ENCODE results near the gene GRM4.
"Not testable (repeated sequence)": the region's sequence is repeated elsewhere in the genome, so short reads cannot be mapped to it uniquely, and the experiment has no call there.

GRM4 gene

DNA sequence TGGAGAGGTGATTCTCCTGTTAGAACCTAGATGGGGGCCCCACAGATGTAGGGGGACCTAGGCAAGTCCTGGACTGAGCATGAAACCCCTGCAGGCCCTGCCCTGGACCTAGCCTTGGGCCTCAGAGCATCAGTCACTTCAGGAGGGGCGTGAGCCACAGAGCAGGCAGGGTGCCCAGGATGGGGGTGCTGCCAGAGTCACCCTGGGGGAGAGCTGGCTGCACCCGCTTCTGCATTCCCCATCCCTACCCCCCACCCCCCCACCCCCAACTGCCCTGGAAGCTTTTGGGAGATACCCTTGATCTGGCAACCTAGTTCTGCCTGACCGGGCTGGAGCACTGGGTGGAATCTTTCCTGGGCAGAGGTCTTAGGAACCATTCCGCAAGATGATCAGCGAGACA is 125.6 kb downstream of the GRM4 start:
- peaks cover 48% of the 10 kb centered on the region for H3K27me3 ChIP-seq (ENCODE audit: control insufficient read depth, insufficient read depth, low read length)
- no peak overlapping the region for H3K4me2 ChIP-seq (ENCODE audit: low read length)
- H3K4me3 ChIP-seq (ENCODE audit: low read length), result no peak overlapping the region

DNA sequence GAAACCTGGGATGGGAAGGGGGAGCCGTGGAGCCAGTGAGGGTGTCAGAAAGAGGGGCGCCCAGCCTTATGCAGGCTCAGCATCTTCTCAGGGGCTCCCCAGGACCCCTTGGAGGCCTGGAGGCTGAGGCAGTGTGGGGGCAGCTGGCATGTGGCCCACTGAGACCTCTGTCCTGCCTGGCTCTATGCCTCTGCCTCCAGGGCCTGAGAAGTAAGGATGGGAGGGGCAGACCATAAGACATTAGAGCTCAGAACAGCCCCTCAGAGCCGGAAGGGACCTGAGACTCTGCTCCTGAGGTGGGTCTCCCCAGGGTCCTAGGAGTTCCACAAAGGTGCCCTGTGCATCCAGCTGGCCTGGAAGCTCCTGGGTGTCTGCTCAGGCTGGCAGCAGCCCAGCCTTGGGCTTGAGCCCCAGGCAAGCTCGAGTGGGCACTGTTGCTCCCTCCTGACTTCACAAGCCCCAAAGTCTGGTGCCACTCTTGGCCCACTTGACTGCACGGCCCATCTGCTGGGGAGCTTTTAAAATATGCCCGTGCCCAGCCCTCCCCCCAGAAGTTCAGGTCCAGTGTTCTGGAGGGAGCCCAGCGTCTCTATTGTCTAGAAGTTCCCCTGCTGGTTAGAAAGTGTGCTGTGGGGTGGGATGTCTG is 126.8 kb downstream of the GRM4 start:
- no peaks in the 10 kb centered on the region for H3K36me3 ChIP-seq (ENCODE audit: insufficient read depth, low read length)
- H3K4me1 ChIP-seq (ENCODE audit: control insufficient read depth, insufficient read depth, low read length), result no peaks in the 10 kb centered on the region
- peaks cover 40% of the 10 kb centered on the region for H3K27me3 ChIP-seq (ENCODE audit: control insufficient read depth, insufficient read depth, low read length)
- no peak overlapping the region for H3K9ac ChIP-seq (ENCODE audit: low read depth, low read length)
- no peak overlapping the region for H3K4me3 ChIP-seq (ENCODE audit: low read length)
- H3K4me2 ChIP-seq (ENCODE audit: low read length), result no peak overlapping the region
- no peaks in the 10 kb centered on the region for H3K9me3 ChIP-seq (replicated peaks; ENCODE audit: low read length)

More for the DNA sequence above, 125.6 kb downstream of the GRM4 start:
- H3K9ac ChIP-seq (ENCODE audit: low read depth, low read length), result no peak overlapping the region
- no peaks in the 10 kb centered on the region for H3K4me1 ChIP-seq (ENCODE audit: control insufficient read depth, insufficient read depth, low read length)
- no peaks in the 10 kb centered on the region for H3K36me3 ChIP-seq (ENCODE audit: insufficient read depth, low read length)
- H3K9me3 ChIP-seq (replicated peaks; ENCODE audit: low read length), result no peaks in the 10 kb centered on the region

DNA sequence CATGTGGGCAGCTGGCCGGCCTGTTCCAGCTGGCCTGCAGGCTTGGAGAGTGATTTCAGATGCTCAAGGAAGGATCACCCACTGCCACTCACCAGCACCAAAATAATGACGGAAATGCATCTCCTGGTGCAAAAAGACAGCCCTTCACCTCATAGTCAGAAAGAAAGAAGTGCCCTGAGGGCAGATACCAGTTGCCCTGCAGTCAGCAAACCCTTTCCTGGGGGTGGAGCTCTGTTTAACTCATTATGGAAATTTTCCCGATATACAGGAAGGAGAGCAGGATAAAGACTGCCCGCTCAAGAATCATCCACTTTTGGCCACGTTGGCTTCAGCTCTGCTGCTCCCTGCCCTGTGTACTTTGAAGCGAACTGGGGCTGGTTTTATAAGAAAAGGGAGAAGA is 127.9 kb downstream of the GRM4 start:
- Histone ChIP-seq H3K4me2 (ENCODE audit: low read length) (no peak overlapping the region), H3K9me3 (replicated peaks; ENCODE audit: low read length) (no peaks in the 10 kb centered on the region), H3K36me3 (ENCODE audit: insufficient read depth, low read length) (no peaks in the 10 kb centered on the region), H3K4me3 (ENCODE audit: low read length) (no peak overlapping the region), H3K4me1 (ENCODE audit: control insufficient read depth, insufficient read depth, low read length) (no peaks in the 10 kb centered on the region), H3K9ac (ENCODE audit: low read depth, low read length) (no peak overlapping the region), H3K27me3 (ENCODE audit: control insufficient read depth, insufficient read depth, low read length) (peaks cover 32% of the 10 kb centered on the region)

DNA sequence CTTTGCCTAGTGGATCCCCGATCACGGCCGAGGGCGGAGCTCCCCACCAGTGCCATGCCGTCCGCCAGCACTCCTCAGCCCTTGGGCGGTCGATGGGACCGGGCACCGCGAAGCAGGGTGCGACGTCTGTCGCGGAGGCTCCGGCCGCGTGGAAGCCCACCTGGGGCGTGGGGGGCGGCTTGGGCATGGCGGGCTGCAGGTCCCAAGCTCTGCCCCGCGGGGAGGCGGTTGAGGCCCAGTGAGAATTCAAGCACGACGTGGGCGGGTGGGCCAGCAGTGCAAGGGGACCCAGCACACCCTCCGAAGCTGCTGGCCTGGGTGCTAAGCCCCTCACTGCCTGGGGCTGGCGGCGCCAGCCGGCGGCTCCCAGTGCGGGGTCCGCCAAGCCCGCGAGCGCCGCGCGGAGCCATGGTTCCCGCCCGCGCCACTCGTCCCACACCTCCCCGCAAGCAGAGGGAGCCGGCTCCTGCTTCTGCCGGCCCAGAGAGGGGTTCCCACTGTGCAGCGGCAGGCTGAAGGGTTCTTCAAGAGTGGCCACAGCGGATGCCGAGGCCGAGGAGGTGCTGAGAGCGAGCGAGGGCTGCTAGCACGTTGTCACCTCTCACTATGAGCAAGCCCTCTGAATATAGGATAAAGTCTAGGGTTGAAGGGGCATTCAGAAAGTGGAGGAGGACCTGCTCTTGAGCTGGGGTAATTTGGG is 128.6 kb downstream of the GRM4 start:
- no peaks in the 10 kb centered on the region for H3K4me1 ChIP-seq (ENCODE audit: control insufficient read depth, insufficient read depth, low read length)
- H3K9me3 ChIP-seq (replicated peaks; ENCODE audit: low read length), result no peaks in the 10 kb centered on the region
- H3K4me2 ChIP-seq (ENCODE audit: low read length), result no peak overlapping the region
- H3K9ac ChIP-seq (ENCODE audit: low read depth, low read length), result no peak overlapping the region
- no peak overlapping the region for H3K4me3 ChIP-seq (ENCODE audit: low read length)
- H3K27me3 ChIP-seq (ENCODE audit: control insufficient read depth, insufficient read depth, low read length), result peaks cover 27% of the 10 kb centered on the region
- no peaks in the 10 kb centered on the region for H3K36me3 ChIP-seq (ENCODE audit: insufficient read depth, low read length)

DNA sequence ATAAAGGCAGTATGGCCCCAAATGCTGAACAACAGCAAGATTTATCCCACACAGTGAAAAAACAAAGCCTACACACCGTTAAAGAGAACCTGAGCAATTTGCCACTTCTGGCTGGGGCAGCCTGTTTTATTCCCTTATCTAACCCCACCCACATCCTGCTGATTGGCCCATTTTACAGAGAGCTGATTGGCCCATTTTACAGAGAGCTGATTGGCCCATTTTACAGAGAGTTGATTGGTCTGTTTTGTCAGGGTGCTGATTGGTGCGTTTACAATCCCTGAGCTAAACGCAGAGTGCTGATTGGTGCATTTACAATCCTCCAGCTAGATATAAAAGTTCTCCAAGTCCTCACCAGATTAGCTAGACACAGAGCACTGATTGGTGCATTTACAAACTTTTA is 129.3 kb downstream of the GRM4 start:
- H3K36me3 ChIP-seq (ENCODE audit: insufficient read depth, low read length); H3K9ac ChIP-seq (ENCODE audit: low read depth, low read length); H3K4me3 ChIP-seq (ENCODE audit: low read length); H3K4me1 ChIP-seq (ENCODE audit: control insufficient read depth, insufficient read depth, low read length); H3K4me2 ChIP-seq (ENCODE audit: low read length); H3K9me3 ChIP-seq (replicated peaks; ENCODE audit: low read length): not testable (repeated sequence)
- peaks cover 21% of the 10 kb centered on the region for H3K27me3 ChIP-seq (ENCODE audit: control insufficient read depth, insufficient read depth, low read length)

DNA sequence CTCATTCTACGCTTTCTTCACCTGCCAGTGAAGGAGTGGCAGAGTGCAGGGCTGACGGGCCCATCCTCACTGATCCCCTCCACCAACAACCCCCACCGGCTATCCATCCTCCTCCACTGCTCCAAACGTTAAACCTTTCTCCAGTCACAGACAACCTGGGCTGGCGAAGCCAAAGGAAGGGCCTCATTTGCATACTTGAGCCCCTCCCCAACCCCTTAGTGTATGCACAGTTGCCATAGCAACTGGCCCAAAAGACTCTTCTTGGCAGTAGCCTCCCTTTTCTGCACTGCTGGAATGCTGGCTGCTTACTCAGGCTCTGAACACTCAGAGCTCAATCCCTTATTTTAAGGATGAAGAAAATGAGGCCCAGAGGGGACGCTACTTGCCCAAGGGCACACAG is 130.3 kb downstream of the GRM4 start:
- Histone ChIP-seq H3K4me1 (ENCODE audit: control insufficient read depth, insufficient read depth, low read length) (no peaks in the 10 kb centered on the region), H3K4me3 (ENCODE audit: low read length) (no peak overlapping the region), H3K27me3 (ENCODE audit: control insufficient read depth, insufficient read depth, low read length) (peaks cover 15% of the 10 kb centered on the region), H3K36me3 (ENCODE audit: insufficient read depth, low read length) (no peaks in the 10 kb centered on the region), H3K4me2 (ENCODE audit: low read length) (no peak overlapping the region), H3K9me3 (replicated peaks; ENCODE audit: low read length) (no peaks in the 10 kb centered on the region), H3K9ac (ENCODE audit: low read depth, low read length) (no peak overlapping the region)

DNA sequence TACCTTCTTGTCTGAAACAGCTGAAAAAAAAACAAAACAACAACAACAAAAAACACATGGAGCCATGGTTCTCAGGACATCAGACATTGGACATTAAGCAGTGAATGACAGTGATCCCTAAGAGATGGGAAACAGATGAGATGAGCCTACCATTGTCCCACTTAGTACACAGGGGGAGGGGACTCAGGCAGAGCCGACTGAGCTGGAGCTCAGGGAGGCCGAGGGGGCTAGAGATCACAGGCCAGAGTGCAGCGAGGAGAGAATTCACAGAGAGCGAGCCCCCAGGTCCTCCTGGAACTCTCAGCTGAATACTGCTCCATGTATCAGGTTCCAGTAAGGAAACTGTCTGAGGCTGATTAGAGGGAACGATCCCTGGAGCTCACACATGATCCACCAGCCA is 134.6 kb downstream of the GRM4 start:
- Histone ChIP-seq H3K4me3 (ENCODE audit: low read length) (no peak overlapping the region), H3K9ac (ENCODE audit: low read depth, low read length) (no peak overlapping the region), H3K9me3 (replicated peaks; ENCODE audit: low read length) (no peaks in the 10 kb centered on the region), H3K4me2 (ENCODE audit: low read length) (no peak overlapping the region), H3K36me3 (ENCODE audit: insufficient read depth, low read length) (no peaks in the 10 kb centered on the region), H3K4me1 (ENCODE audit: control insufficient read depth, insufficient read depth, low read length) (no peaks in the 10 kb centered on the region), H3K27me3 (ENCODE audit: control insufficient read depth, insufficient read depth, low read length) (peaks cover 30% of the 10 kb centered on the region)

DNA sequence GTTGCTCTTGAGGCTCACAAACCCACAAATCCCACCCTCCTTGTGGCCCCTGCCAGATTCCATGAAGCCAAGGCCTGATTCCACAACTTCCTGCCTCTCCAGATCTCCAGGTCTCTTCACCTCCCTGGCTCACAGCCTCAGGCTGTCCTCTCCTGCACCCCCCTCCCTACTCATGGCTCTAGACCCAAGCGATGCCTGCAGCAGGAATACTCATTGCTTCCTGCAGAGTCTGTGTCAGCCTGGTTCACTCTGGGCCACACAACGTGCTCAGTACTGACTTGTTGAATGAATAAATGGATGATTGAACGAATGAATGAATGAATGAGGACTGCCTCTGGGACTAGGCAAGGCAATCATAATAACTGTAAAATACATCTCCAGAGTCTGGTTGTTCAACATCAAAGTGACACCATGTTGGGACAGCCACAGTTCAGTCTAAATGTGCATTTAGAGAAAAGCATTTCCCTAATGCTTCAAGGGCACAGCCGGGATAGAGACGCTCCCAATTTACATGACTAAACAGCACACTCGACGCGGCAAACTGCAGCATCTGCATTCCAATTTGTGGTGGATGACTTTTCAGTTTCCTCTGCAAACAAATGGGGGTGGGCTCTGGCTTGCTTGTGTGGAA is 139.9 kb downstream of the GRM4 start:
- H3K9me3 ChIP-seq (replicated peaks; ENCODE audit: low read length), result no peaks in the 10 kb centered on the region

DNA sequence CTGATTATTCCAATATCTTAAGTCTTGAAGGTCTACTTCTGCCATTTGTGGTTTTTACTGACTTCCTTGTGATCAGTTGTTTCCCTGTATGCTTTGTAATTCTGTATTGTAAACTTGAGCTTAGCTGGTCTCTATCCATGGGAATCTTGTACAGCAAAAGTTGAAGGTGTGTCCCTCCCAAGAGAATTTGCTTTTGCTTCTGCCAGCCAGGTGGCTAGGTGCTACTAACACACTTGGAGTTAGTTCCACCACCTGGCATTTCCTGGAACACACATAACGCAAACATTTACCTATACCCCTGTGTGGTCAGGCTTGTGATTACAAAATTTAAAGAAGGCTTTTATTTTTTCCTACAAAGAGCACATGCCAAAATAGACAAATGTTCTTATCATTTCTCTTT is 141.2 kb downstream of the GRM4 start:
- Histone ChIP-seq H3K4me3 (ENCODE audit: low read length) (no peak overlapping the region), H3K9me3 (replicated peaks; ENCODE audit: low read length) (no peaks in the 10 kb centered on the region), H3K36me3 (ENCODE audit: insufficient read depth, low read length) (no peaks in the 10 kb centered on the region), H3K27me3 (ENCODE audit: control insufficient read depth, insufficient read depth, low read length) (peaks cover 49% of the 10 kb centered on the region), H3K4me1 (ENCODE audit: control insufficient read depth, insufficient read depth, low read length) (no peaks in the 10 kb centered on the region), H3K9ac (ENCODE audit: low read depth, low read length) (no peak overlapping the region), H3K4me2 (ENCODE audit: low read length) (no peak overlapping the region)

More for the DNA sequence above, 139.9 kb downstream of the GRM4 start:
- no peak overlapping the region for H3K4me2 ChIP-seq (ENCODE audit: low read length)
- no peak overlapping the region for H3K4me3 ChIP-seq (ENCODE audit: low read length)
- no peak overlapping the region for H3K9ac ChIP-seq (ENCODE audit: low read depth, low read length)
- no peaks in the 10 kb centered on the region for H3K4me1 ChIP-seq (ENCODE audit: control insufficient read depth, insufficient read depth, low read length)
- no peaks in the 10 kb centered on the region for H3K36me3 ChIP-seq (ENCODE audit: insufficient read depth, low read length)
- H3K27me3 ChIP-seq (ENCODE audit: control insufficient read depth, insufficient read depth, low read length), result peaks cover 41% of the 10 kb centered on the region

DNA sequence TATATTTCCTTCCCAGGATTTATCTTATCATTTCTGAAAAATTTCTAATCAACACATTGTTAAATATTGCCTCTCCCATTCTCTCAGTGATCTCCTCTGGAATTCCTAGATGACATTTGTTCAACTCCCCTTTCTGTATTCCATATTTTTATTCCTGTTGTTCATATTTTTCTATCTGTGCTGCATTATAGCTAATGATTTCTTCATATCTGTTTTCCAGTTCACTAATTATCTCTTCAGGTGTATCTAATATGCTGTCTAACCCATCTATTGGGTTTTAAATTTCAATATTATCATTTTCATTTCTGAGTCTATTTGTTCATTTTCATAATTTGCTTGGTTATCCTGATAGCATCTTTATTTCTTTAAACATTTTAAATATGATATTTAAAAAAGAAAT is 141.9 kb downstream of the GRM4 start:
- no peak overlapping the region for H3K9ac ChIP-seq (ENCODE audit: low read depth, low read length)
- H3K4me2 ChIP-seq (ENCODE audit: low read length), result no peak overlapping the region

DNA sequence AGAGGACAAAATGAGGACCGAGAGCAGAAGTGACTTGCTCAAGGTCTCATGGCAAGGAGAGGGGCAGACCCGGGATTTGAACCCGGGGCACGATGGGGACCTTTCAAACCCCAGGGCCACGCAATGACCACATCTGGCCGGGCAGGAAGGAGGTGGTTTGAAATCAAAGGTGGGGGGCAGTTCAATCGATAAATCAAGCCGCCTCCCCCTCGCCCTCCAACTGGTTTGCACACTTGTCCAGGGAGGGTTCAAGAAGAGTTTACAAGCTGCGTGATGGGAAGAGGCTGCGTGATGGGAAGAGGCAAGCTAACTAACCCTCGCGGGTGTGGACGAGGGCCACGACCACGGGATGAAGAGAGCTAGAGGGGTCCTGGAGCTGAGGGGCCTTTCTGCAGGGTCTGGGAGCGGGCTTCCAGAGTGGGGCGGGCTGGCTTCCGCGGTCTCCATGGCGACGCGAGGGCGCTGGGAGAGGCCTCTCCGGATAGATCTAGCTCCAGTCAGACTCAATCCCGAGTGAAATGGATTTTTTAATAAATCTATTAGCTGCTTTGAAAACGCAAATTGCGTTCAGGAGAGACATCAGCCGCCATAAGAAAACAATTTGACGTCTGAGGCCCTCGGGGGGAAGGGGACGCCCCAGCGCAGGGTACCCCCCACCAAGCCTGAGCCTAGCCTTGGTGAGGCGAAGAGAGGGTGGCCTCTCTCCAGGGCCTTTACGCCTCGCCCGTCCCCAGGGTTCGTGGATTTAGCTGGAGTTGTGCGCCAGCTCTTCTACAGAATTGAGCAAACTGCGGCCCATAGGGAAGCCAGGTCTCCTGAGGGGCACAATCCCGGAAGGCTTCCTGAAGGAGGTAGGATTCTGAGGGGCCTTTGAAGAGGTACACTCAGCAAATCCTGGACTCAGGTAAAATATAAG is 143.9 kb downstream of the GRM4 start:
- Histone ChIP-seq H3K9ac (ENCODE audit: low read depth, low read length) (no peak overlapping the region), H3K4me2 (ENCODE audit: low read length) (no peak overlapping the region), H3K4me1 (ENCODE audit: control insufficient read depth, insufficient read depth, low read length) (no peaks in the 10 kb centered on the region), H3K27me3 (ENCODE audit: control insufficient read depth, insufficient read depth, low read length) (peaks cover 49% of the 10 kb centered on the region), H3K4me3 (ENCODE audit: low read length) (no peak overlapping the region), H3K9me3 (replicated peaks; ENCODE audit: low read length) (no peaks in the 10 kb centered on the region), H3K36me3 (ENCODE audit: insufficient read depth, low read length) (no peaks in the 10 kb centered on the region)

More for the DNA sequence above, 141.9 kb downstream of the GRM4 start:
- Histone ChIP-seq H3K27me3 (ENCODE audit: control insufficient read depth, insufficient read depth, low read length) (peaks cover 53% of the 10 kb centered on the region), H3K9me3 (replicated peaks; ENCODE audit: low read length) (no peaks in the 10 kb centered on the region), H3K4me1 (ENCODE audit: control insufficient read depth, insufficient read depth, low read length) (no peaks in the 10 kb centered on the region), H3K4me3 (ENCODE audit: low read length) (no peak overlapping the region), H3K36me3 (ENCODE audit: insufficient read depth, low read length) (no peaks in the 10 kb centered on the region)

Data from skeletal muscle satellite cell (primary cell).